HG03520 (cell line): ENCODE measurements around the gene CUX1.

Experiments used
- ATAC-seq: cut with Tn5 transposase; IDR thresholded peaks from one replicate; pipeline ENCODE4 v1.9.1; 2021; ENCODE audit warnings: mild to moderate bottlenecking, moderate library complexity; ENCODE audit not compliant: unreplicated experiment

CUX1 gene

GRCh38 chr7:102275123-102275703 is 457.8 kb downstream of the CUX1 start:
- ATAC-seq, result no peak

DNA sequence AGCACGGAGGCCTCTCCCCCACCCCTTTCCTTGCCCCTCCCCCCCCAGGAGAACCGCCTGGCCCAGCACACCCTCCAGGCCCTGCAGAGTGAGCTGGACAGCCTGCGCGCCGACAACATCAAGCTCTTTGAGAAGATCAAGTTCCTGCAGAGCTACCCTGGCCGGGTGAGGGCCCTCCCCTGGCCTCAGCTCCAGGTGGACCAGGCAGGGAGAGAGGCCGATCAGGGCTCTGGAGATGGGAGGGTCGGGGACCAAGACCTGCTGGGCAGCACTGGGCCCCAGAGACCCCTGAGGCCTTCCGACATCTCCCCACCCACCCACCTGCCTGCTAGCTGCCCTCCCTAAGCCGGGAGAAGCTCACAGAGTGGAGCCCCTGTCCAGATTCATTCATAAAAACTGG is 460.5 kb downstream of the CUX1 start:
- ATAC-seq, result no peak

- ATAC-seq, result peak; percentile 51
Measured at GRCh38 chr7:102279537-102280400, 462.3 kb downstream of the CUX1 start.

GRCh38 chr7:102280521-102280920 is 463.1 kb downstream of the CUX1 start:
- no peak for ATAC-seq

- no peak for ATAC-seq
Measured at GRCh38 chr7:102281785-102282184, 464.4 kb downstream of the CUX1 start.

GRCh38 chr7:102282465-102283362 is 465.3 kb downstream of the CUX1 start:
- no peak for ATAC-seq

DNA sequence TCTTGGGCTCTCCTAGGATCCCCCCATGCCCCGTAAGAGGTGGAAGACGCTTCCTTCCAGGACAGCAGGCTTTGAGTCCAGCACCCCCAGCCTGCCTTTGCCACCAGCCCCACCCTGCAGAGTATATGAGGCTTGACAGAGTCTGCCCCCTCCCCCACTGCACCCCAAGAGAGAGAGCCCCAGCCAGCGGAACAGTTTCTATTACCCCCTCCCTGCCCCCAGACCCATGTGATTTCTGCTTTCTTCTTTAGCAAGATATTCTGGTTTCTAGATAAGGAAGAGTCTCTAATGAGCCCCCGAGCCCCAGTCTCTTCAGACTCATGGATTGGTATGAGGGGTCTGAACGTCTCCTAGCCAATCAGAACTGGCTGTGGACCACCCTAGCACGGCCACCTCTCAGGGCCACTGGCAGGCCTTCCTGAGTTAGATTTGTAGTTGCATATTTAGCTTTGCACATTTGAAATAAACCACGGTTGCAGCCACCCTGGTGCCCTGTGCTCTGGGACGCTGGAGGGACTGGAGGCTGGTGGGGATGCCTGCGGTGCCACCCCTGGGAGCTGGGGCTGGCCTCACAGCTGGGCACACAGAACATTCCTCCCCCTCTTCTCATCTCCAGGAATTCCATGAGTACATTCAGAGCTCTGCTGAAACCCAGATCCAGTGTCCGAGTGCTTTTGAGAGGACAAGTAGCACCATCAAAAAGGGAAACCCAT is 466.2 kb downstream of the CUX1 start:
- ATAC-seq, result no peak

DNA sequence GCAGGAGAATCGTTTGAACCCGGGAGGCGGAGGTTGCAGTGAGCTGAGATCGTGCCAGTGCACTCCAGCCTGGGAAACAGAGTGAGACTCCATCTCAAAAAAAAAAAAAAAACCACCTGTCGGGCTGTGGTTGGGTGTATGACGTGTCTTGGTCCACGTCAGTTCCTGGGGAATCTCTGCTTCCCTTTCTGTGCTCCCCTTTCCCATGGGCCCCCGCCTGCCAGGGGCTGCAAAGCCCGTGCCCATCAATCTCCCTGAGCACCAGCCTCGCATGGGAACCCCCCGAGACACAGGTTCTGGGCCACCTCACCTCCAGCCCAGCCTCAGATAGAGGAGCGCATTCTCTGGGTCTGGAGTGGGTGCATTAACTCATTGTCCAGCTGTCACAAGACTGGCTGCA is 467.0 kb downstream of the CUX1 start:
- no peak for ATAC-seq

GRCh38 chr7:102284891-102285539 is 467.6 kb downstream of the CUX1 start:
- no peak for ATAC-seq

DNA sequence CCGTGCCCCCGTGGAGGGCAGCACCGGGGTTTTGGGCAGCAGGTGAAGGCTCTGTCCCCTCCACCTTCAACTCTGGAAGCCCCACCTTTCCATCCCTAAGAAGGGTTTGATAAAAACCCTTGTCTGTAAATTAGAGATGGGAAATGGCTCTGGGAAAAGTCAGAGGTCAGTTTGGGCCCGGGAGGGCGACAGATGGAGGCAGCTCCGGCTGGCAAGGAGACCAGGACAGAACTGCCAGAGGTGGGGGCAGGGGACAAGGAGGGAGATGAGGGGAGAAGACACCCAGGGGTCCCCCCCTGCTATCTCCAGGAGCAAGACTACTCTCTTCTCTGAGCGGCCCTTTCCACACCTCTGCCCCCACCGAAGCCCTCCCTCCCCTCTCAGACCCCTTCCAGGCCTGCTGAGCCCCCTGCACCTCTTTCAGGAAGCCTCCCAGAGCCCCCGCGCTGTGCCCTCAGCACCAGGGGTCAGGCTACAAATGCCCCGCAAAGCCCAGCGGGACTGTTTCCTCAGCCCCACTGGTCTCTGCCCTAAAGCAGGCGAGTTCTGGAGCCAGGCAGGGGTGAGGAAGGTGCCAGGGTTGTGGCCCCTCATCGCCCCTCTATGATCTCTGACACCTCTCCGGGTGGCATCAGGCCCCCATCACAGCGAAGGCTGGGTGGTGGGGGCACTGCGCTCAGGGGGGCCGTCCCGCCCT is 468.3 kb downstream of the CUX1 start:
- ATAC-seq, result no peak

- no peak for ATAC-seq
Measured at GRCh38 chr7:102286237-102287110, 469.0 kb downstream of the CUX1 start, which contains the start of gene SH2B2. Gene SH2B2 (plus strand): TSS chr7:102286868. CDS start chr7:102300551, 13,683 bp downstream.

DNA sequence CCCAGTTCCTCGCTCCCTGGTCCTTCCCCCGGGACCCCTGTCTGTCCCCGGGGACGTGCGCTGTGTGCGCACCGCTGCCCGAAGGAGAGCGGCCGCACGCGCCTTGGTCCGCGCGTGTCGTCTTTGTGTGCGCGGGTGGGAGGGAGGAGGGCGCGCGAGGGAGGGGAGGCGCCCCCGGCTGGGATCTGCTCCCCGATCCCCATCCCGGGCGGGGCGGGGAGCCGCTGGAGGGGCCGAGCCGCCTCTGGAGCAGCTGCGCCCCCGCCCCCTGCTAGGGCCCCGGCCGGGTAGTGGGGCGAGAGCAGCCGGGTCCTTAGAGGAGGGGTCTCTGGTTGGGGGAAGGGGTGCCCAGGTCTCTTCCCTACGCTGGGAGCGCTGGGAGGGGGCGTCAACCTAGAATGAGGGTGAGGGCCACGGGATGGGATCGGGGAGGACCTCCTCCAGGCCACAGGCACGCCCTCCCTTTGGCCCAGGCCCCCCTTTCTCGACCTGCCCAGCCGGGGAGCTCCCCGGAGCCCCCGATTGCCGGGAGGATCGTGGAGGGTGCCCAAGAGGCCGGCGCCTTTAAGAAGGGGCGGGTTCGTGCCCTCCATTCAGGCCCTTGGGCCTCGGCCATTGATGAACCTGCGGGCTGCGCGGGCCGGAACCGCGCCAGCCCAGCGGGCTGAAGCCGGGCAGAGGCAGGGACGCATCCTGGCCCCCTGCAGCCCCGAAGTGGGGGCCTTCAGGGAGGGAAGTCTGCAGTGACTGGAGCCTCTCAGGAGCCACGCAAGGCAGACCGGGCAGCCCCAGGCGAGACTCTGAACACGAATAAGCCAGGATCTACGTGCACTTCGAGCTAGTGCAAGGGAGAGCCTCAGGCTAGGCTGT is 469.9 kb downstream of the CUX1 start:
- ATAC-seq, result no peak

DNA sequence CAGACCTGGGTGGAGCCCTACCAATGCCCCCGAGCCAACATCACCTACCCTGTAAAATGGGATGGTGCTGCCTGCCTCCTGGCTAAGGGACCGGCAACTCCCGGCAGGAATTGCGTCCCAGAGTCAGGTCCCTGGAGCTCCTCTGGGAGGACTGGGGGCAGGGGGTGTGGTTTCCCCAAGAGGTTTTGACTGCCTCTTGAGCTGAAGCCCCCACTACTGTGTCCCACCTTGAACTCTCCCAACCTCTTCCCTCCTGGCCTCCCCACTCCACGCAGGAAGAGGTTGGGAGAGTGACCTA is 470.5 kb downstream of the CUX1 start:
- ATAC-seq, result no peak

GRCh38 chr7:102288285-102288930 is 471.0 kb downstream of the CUX1 start:
- no peak for ATAC-seq

- no peak for ATAC-seq
Measured at GRCh38 chr7:102289057-102289456, 471.6 kb downstream of the CUX1 start.

DNA sequence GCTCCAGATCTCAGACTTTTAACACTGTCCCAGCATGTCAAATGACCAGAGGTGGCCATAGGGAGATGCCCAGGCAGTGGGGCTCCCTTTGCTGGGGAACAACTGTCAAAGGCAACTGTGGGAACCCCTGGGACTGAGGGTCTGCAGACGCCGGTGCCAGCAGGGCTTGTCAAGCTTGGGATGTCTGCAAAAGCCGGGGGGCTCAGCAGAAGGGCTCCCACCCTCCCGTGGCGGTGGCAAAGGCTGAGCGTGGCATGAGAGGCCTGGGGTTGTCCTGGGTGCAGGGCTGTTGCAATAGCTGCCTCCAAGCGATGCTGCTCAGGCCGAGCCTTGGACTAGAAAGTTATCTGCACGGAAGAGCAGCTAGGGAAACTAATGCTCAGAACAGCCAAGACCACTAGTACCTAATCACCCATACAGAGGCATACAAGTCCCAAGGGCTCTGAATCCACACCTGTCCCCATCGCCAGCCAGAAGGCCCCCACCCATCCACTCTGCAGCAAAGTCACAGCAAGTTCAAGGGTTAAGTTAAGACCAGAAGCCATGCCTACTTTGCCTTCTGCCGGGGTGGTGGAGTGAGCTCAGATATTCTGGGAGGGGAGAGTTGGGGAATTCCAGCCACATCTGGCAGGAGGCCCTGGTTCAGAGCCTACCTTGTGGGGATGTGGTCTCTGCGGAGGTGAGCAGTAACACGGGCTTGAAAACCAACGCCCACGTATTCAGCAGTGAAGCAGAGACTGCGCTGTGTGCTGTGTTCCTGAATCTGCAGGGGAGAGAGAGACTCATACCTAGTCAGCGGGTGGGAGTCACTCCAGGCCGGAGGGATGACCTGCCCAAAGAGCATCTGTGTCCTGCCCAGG is 473.9 kb downstream of the CUX1 start:
- no peak for ATAC-seq

DNA sequence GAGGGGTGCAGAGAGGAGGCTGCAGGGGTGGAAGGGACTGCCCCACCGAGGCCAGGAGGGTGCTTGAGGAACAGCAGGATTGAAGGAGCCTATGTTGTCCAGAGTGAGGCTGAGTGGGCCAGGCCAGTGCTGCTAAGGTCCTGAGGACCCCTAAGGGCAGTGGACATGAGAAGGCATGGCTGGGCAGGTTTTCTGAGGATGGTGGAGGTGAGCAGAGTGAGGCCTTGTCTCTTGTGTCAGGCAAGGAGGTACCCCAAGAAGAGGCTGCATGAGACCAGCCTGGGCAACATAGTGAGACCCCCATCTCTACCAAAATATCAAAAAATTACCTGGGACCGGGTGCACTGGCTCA is 474.5 kb downstream of the CUX1 start:
- no peak for ATAC-seq
